ENCODE data around the gene PPP6R3. TPM values are rescaled to one million over a fixed set of nuclear protein-coding genes. Genes with fewer than 3 reads are reported as not detected.

Gene PPP6R3
- total RNA-seq, 4 donors from 2014 or later = 104 to 169 (median 118) TPM

- no peak for TF ChIP-seq CTCF (IDR thresholded peaks at IDR 0.05; ENCODE audit: low read depth)
Measured at GRCh38 chr11:68659158-68659921, 198.8 kb downstream of the PPP6R3 start.

- no peak for TF ChIP-seq CTCF (IDR thresholded peaks at IDR 0.05; ENCODE audit: low read depth)
Measured at GRCh38 chr11:68660066-68660810, 199.7 kb downstream of the PPP6R3 start.

DNA sequence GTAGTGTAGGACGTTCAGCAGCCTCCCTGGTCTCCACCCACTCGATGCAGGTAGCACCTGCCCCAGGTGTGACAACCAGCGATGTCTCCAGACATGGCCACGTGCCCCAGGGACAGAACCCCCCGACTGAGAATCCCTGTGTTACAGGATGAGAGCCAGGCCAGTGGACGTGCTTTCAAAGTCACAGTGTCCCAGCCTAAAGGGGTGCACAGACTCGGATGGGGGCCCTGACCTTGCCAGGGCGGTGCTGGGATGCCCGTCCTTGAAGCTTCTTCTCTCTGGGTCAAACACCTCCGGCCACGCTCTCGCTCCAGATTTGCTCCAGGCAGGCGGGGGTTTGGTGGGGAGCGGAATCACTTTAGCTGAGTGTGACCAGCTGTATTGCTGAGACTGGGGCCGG lies 200.5 kb downstream of the PPP6R3 start:
- TF ChIP-seq CTCF (IDR thresholded peaks at IDR 0.05; ENCODE audit: low read depth) = no peak

- no peak for TF ChIP-seq CTCF (IDR thresholded peaks at IDR 0.05; ENCODE audit: low read depth)
Measured at GRCh38 chr11:68661697-68662603, 201.4 kb downstream of the PPP6R3 start.

DNA sequence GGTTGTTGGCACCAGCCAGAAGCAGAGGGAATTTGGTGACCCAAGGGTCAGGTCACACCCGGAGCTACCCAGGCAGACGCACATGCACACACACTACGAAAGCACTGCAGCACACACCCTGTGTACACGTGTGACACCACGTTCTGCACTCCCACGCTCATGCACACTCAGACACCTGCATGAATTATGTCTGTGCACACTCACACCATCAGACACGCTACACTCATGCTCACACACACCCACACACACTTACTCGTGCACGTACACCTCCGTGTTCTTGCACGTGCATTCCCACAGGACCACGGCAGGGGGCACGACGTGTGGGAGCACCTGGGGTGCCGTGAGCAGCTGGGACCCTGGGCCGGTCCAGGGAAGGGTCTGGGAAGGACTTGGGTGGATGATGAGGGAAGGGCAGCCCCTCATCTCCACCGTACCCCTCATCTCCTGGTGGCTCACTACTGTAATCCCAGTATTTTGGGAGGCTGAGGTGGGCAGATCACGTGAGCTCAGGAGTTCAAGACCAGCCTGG lies 203.0 kb downstream of the PPP6R3 start:
- no peak for TF ChIP-seq CTCF (IDR thresholded peaks at IDR 0.05; ENCODE audit: low read depth)

GRCh38 chr11:68664141-68664540 lies 203.6 kb downstream of the PPP6R3 start:
- TF ChIP-seq CTCF (IDR thresholded peaks at IDR 0.05; ENCODE audit: low read depth) = no peak
